Stimulated activated CD4-positive, alpha-beta T cell treated with anti-CD3 and anti-CD28 coated beads, Interleukin-12 subunit alpha, Interleukin-12 subunit beta, amount 100 ng/mL, for 48 hours (primary cell): ENCODE measurements around the gene TRAPPC8.
"Not testable (repeated sequence)": the region's sequence is repeated elsewhere in the genome, so short reads cannot be mapped to it uniquely, and the experiment has no call there.

ENCODE experiments used
- DNase-seq, 3 donors: peaks; one replicate each; pipeline ENCODE4 v3.0.0-alpha.2; 2020; ENCODE audit warnings: low read depth in 2 of 3, low spot score in 1 of 3

Gene TRAPPC8

DNA sequence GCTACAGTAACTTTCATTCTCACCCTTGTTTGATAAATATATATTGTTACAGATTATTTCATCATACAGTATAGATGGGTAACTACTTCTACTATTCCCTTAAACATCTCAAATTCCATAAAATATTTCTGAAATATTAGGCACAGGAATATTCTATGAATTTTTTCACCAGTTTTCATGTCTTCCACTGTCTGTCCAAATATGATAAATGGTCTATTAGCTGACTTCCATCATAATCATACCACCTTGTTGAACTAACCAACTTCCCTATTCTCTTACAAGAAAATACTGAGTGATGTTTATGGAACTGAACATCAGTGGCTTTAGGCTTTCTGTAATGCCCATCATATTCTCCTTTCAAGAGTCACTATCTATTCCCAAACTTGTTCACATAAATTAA, 82.4 kb downstream of the TRAPPC8 start:
- no peak for DNase-seq

DNA sequence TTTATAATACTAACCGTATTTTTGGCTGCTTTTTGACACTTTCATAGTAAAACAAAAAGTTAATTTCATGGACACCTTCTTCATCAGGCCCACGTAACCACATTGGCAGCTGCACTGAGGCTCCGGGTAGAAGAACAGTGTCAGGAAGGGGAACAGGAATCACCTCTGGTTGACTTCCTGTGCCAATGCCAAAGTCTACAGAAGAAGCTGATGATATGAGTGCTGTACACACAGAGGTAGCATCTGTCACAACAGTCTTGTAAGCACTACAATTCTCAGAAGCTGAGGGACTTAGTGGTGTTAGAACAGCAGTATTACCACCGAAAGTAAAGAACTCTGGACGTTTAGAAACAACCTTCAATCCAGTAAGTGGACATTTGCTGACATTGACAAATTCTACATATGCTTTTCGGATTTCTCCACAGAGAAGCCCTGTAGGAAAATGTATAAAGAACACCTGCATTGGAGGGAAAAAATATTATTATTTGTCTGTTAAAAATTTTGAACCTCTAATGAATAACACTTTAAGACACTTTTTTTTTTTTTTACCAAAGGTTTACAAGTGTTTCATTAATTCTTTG, 85.3 kb downstream of the TRAPPC8 start:
- DNase-seq: no peak

DNA sequence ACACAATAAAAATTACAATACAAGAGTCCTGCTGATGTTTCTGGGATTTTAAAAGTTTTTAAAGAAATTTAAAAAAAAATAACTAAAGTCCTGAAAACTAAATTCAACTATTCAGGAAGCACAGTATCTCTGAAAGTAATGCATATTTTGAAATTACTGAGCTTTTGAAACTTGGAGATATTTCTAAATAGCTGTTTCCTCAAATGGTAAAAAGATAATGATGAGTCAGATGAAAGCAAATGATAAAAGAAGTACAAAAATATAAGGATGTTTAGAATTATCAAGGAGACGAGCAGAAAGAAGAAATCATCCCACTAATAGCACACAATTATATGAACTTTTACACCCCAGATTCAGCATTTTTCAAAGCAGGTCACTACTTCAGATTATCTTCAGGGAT, 92.1 kb downstream of the TRAPPC8 start:
- no peak for DNase-seq

DNA sequence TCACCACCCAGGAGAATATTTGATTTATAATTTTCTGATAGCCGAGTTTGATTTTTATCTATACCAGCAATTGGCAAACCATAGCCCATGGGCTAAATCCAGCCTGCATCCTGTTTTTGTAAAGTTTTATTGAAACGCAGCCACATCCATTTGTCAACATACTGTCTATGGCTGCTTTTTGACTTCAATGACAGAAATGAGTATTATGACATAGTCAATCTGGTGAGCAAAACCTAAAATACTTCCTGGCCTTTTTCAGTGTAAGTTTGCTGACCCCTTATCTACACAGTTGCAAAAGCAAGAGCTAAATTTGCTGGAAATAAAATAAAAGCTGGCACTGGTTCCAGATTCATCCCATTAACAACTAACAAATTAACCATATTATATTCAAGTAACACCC, 102.4 kb downstream of the TRAPPC8 start:
- no peak for DNase-seq

DNA sequence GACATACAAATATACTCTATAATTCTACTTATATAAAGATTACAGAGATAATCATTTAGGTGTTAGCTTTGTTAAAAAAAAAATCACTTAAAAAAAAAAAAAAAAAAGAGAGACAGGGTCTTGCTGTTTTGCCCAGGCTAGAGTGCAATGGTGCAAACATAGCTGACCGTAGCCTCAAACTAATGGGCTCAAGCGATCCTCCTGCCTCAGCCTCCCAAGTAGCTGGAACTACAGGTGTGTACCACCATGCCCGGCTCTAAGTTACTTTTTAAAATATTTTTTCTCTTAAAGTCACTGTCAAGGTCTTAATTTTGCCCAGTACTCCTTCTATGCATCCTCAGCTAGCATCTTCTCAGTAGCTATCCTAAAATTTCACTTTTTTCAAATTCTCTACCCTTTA, 105.0 kb downstream of the TRAPPC8 start:
- no peak for DNase-seq

DNA sequence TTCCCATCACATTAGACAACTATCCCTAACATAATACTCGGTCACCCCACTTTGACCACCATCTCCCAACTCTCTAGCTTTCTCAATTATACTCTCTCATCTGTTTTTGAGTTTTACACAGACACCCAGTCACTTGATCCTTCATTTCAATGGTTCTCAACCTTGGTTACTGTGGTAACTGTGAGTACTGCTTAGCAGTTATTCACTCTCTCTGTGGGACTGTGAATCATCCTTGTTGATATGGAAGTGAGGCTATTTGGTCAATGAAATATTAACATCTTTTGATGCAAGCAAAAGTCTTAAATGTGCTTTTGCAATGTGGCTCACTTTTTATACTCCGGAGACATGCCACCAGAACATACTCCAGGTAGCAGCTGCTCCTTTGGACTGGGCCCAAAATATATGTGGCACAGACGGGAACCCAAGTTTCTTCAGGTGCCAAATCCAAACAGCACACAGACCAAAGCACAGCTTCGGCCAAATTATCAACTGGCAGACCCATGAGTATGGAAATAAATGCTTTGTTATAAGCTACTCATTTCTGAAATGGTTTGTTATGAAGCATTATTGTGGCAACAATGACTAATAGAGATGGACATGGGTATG, 107.3 kb downstream of the TRAPPC8 start:
- DNase-seq: no peak

DNA sequence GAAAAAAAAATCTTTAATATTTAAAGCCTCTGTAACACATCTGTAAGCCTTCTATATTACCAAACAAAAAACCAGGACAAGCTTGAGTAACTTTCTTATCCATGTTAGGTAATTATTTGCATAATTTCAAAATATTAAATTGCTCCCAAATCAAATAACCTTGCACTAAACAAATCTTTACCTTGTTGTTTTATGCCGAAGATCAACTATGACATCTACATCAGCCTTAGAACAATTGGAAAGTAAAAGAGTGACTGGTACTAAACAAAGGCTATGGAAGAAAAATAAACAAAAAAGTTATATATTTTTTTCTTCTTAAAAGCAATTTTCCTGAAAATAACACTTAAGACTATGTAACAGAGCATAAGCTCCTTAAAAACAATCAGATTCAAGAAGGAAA, 111.0 kb downstream of the TRAPPC8 start:
- DNase-seq: no peak

DNA sequence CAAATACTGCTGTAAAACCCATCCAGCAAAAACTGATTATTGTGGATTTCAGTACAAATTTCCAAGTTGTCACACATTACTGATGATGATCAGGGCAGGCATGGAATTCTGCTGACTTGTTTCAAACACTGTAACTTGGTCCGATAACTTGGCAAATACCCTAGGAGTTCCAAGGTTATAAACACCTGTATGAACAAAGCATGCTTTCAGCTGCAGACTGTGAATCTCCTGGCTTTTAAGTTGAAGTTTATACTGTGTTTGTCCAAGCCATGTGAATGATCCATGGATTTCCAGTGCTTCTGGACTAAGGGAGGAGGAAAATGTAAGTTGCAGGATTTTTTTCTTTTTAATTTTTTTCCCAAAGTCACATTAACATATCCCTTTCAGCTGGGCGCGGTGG, 112.2 kb downstream of the TRAPPC8 start:
- no peak for DNase-seq

DNA sequence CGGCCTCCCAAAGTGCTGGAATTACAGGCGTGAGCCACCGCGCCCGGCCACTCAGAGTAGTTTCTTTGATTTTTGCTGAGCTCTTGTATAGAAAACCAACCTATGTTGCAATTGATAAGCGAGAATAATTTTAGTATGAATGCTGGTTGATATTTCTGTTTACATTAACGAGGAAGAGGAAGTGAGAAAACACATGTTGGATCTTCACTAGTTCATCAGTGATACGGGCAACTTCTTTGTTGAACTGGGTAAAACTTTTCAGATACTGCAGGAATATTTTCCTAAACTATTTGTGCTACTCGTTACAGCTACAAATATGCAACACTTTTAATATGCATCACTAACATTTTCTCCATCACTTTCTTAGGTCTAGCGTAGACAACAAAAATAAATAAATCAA, 114.3 kb downstream of the TRAPPC8 start:
- DNase-seq: no peak

DNA sequence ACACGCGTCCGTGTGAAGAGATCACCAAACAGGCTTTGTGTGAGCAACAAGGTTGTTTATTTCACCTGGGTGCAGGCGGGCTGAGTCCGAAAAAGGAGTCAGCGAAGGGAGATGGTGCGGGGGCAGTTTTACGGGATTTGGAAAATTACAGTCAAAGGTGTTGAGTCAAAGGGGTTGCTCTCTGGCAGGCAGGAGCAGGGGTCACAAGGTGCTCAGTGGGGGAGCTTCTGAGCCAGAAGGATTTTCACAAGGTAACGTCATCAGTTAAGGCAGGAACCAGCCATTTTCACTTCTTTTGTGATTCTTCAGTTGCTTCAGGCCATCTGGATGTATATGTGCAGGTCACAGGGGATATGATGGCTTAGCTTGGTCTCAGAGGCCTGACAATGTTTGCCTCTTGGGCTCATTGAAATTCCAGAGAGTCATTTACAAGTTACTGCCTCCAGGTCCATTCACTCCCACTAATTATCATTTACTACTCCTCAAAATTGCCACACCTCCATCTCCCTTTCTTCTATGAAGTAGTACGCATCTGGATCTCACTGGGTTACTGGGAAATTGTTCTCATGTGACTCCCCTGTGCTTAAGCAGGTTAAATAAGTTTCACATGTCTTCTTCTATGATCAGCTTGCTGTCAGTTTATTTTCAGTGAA, 116.1 kb downstream of the TRAPPC8 start:
- DNase-seq: not testable (repeated sequence)

DNA sequence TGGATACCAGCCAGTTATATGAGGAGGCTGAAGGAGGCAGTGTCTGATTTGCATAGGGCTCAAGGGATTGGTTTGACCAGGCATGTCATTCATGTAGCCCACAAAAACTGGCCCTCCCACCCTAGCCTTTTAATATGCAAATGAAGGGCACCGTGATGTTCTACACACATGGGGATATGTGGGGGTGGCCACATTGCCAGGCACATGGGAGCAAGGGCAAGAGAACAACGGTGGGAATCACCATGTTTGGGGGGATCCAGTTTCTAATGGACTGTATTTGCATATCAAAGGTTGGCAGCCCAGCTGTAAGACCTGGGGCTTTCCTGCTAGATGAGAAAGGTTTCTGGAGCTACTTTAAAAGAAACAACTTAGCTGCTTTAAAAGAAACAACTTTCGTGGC, 117.2 kb downstream of the TRAPPC8 start:
- no peak for DNase-seq

DNA sequence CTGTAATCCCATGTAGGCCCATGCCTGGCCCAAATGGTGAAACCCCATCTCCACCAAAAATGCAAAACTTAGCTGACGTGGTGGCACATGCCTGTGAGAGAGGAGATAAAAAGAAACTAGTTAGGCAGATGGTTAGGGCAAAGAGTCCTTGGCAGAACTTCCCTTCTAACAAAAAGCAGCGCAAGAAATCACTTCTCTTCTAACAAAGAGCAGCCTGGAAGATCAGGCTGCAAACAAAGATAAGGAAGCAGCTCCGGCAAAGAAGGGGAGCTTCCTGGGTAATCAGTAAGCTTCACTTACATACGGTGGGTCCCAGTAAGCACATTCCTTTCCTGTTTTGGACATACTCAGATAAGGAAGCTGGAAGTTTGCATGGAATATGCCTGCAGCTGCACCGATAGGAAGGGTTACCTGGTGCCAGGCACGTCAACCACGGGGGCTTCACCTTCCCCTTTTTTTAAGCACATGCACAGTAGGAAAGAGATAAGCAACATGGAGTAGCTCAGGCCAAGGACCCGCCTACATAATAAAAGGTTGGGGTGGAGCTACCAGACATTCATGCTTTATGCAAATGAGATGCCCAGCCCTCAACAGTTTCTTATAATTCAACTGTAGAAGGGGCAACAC, 121.3 kb downstream of the TRAPPC8 start:
- DNase-seq: no peak

DNA sequence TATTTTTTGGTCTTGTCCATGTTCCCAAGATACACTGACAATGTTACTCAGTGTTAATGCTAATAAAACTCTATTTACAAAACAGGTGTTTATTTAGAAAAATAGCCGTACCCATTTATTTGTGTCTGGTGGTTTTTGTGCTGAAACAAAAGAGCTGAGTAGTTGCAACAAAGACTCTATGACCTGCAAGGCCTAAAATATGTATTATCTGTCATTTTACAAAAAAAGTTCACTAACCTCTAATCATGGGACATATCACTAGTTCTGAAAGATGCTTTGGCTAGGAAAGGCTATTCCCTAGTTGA, 123.1 kb downstream of the TRAPPC8 start:
- DNase-seq: no peak

DNA sequence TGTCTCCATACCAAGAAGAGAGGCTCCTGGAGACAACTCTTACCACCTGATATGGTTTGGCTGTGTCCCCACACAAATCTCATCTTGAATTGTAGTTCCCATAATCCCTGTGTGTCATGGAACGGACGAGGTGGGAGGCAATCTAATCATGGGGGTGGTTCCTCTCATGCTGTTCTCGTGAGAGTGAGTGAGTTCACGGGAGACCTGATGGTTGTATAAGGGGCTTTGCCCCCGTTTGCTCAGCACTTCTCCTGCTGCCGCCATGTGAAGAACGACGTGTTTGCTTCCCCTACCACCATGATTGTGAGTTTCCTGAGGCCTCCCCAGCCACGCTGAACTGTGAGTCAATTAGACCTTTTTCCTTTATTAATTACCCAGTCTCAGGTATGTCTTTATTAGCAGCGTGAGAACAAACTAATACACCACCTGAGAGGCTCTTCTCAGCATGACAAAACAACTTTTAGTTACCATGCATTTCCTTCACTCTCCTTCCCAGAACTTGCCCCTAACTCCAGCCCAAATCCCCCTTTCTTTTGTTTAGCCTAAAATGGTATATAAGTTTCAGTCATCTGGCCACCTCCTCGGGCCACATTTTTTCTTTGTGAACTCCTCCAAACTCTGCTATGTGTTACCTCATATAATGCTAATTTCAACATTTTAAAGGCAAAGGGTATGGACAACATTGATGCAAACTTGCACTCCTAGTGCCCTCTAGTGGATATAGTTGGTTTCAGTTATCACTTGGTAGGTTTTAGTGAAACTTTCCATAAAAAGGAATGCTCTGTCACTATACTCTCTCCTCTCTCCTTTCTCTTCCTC, 123.6 kb downstream of the TRAPPC8 start:
- DNase-seq: peak in 1 of 3 donors; percentile 4

DNA sequence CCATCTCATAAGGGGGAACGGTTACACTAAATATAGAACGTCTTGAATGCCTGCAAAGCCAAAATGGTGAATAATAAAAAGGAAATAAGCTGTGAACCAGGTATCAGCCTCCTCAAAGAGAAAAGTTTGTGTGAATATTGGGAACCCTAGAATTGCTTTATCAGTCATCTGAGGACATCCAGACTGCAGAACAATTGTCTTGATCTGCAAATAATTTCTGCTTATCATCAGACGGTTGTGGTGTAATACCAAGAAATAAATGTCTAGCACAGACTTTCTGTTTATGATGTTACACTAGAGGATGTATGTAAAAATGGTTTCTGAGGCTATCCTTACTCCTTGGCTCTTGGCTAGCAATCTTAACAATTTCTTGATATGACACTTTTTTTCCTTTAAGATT, 128.8 kb downstream of the TRAPPC8 start:
- DNase-seq: no peak

DNA sequence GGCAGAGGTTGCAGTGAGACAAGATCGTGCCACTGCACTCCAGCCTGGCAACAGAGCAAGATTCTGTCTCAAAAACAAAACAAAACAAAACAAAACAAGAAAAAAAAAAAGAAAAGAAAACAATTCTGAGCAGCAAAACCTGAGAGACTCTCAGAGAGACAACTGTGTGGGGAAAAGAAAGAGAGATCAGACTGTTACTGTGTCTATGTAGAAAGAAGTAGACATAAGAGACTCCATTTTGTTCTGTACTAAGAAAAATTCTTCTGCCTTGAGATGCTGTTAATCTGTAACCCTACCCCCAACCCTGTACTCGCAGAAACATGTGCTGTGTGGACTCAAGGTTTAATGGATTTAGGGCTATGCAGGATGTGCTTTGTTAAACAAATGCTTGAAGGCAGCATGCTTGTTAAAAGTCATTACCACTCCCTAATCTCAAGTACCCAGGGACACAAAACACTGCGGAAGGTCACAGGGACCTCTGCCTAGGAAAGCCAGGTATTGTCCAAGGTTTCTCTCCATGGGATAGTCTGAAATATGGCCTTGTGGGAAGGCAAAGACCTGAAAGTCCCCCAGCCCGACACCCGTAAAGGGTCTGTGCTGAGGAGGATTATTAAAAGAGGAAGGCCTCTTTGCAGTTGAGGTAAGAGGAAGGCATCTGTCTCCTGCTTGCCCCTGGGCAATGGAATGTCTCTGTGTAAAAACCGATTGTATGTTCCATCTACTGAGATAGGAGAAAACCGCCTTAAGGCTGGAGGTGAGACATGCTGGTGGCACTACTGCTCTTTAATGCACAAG, 132.4 kb downstream of the TRAPPC8 start:
- not testable (repeated sequence) for DNase-seq

DNA sequence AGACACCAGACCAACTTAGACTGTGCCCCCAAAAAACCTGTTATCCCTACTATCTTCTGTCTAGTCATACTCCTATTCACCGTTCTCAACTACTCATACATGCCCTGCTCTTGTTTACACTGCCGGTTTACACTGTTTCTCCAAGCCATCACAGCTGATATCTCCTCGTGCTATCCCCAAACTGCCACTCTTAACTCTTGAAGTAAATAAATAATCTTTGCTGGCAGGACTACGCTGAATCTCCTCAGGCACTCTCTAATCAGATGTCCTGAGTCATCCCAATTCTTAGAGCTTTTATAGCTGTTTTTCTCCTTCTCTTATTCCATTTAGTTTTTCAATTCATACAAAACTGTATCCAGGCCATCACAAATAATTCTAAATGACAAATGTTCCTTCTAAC, 133.9 kb downstream of the TRAPPC8 start:
- DNase-seq: not testable (repeated sequence)

DNA sequence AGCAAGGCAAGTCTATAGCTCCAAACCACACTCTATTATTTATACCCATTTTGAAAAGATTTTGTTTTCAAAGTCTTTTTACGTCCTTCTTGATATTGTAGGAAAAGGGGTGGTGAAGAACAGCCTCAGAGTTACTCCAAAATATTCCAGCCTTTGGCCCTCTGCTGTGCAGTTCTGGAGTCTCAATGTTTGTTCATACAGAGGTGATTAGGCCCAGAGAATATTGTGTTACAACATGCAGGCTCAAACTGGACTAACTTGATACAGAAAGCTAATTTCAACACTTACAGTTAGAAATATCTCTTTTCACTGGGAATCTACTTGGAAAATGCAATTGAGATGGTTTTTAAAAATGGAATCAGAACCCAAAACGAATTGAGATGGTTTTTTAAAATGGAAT, 141.8 kb downstream of the TRAPPC8 start:
- DNase-seq: no peak

DNA sequence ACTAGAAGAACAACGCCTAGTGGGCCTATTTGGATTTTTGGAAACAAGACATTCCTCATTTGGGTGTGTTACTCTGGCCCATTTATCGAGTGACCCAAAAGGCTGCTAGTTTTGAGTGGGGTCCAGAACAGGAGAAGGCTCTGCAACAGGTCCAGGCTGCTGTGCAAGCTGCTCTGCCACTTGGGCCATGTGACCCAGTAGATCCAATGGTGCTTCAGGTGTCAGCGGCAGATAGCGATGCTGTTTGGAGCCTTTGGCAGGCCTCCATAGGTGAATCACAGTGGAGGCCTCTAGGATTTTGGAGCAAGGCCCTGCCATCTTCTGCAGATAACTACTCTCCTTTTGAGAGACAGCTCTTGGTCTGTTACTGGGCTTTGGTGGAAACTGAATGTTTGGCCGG, 143.7 kb downstream of the TRAPPC8 start:
- DNase-seq: not testable (repeated sequence)

DNA sequence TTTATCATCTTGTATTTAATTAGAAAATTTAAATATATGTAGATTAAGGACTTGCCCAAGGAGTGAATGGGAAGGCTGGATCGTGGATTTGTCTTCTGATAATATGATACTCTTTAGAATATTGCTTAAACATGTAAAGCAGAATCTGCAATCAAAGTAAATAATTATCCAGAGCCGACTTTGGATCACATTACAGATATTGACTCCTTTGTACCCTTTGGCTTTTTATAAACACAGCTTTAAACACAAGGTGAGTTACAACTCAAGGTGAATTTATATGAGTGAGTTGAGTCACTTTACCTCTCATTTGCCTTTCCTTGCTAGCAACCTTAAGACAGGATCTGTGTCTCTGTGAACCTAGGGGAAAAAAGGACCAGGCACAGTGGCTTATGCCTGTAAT, 144.5 kb downstream of the TRAPPC8 start:
- DNase-seq: no peak

DNA sequence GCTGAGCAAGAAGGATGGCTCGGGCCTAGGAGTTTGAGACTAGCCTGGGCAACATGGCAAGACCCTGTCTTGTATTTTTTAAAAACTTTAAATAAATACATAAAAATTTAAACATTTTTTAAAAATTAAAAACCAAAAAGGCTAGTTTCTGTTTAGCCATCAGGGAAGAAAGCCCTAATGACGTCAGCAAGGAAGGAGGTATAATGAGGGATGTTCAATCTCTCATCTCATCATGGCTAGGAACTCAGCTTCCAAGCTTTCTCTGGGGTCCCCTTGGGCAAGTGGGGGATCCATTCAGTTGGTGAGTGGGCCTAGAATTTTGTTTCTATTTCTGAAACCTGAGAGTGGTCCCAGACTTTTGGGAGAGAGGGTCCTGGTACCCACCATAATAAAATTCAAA, 147.2 kb downstream of the TRAPPC8 start:
- DNase-seq: no peak
